ENCODE results near the gene LMNTD1.
"Not testable (repeated sequence)": the region's sequence is repeated elsewhere in the genome, so short reads cannot be mapped to it uniquely, and the experiment has no call there.

Gene LMNTD1

GRCh38 chr12:25496098-25496587 is 56.9 kb downstream of the LMNTD1 start:
- H3K27me3 ChIP-seq (ENCODE audit: control insufficient read depth in 5 of 5, insufficient read depth in 4 of 5, low read length in 5 of 5): no peaks in the 10 kb centered on the region
- no peak overlapping the region for H3K4me3 ChIP-seq (ENCODE audit: low read depth in 1 of 5, low read length in 5 of 5)
- H3K4me1 ChIP-seq (ENCODE audit: control insufficient read depth in 5 of 5, insufficient read depth in 5 of 5, low read length in 5 of 5): peaks cover 0 to 12% (median 7%) of the 10 kb centered on the region in 5 donors
- H3K27ac ChIP-seq (ENCODE audit: low read depth, low read length): no peak overlapping the region
- H3K9me3 ChIP-seq (ENCODE audit: control insufficient read depth in 5 of 5, low read length in 5 of 5): peaks cover 0 to 6% (median 2%) of the 10 kb centered on the region in 5 donors
- H3K36me3 ChIP-seq (ENCODE audit: control insufficient read depth in 5 of 5, insufficient read depth in 5 of 5, low read length in 5 of 5): no peaks in the 10 kb centered on the region
- no peak overlapping the region for H3K9ac ChIP-seq (ENCODE audit: low read length in 5 of 5)

- Histone ChIP-seq H3K36me3 (ENCODE audit: control insufficient read depth in 5 of 5, insufficient read depth in 5 of 5, low read length in 5 of 5) (no peaks in the 10 kb centered on the region), H3K9ac (ENCODE audit: low read length in 5 of 5) (no peak overlapping the region), H3K27me3 (ENCODE audit: control insufficient read depth in 5 of 5, insufficient read depth in 4 of 5, low read length in 5 of 5) (no peaks in the 10 kb centered on the region), H3K4me1 (ENCODE audit: control insufficient read depth in 5 of 5, insufficient read depth in 5 of 5, low read length in 5 of 5) (peaks cover 0 to 12% (median 7%) of the 10 kb centered on the region in 5 donors), H3K9me3 (ENCODE audit: control insufficient read depth in 5 of 5, low read length in 5 of 5) (peaks cover 0 to 6% (median 2%) of the 10 kb centered on the region in 5 donors), H3K27ac (ENCODE audit: low read depth, low read length) (no peak overlapping the region), H3K4me3 (ENCODE audit: low read depth in 1 of 5, low read length in 5 of 5) (no peak overlapping the region)
Measured at GRCh38 chr12:25495331-25496097, 57.6 kb downstream of the LMNTD1 start.

- Histone ChIP-seq H3K9ac (ENCODE audit: low read length in 5 of 5) (no peak overlapping the region), H3K27ac (ENCODE audit: low read depth, low read length) (no peak overlapping the region), H3K36me3 (ENCODE audit: control insufficient read depth in 5 of 5, insufficient read depth in 5 of 5, low read length in 5 of 5) (no peaks in the 10 kb centered on the region), H3K27me3 (ENCODE audit: control insufficient read depth in 5 of 5, insufficient read depth in 4 of 5, low read length in 5 of 5) (no peaks in the 10 kb centered on the region), H3K9me3 (ENCODE audit: control insufficient read depth in 5 of 5, low read length in 5 of 5) (peaks cover 0 to 6% (median 2%) of the 10 kb centered on the region in 5 donors), H3K4me3 (ENCODE audit: low read depth in 1 of 5, low read length in 5 of 5) (no peak overlapping the region), H3K4me1 (ENCODE audit: control insufficient read depth in 5 of 5, insufficient read depth in 5 of 5, low read length in 5 of 5) (peaks cover 0 to 12% (median 7%) of the 10 kb centered on the region in 5 donors)
Measured at GRCh38 chr12:25494926-25495325, 58.2 kb downstream of the LMNTD1 start.

- Histone ChIP-seq H3K4me1 (ENCODE audit: control insufficient read depth in 5 of 5, insufficient read depth in 5 of 5, low read length in 5 of 5) (peaks cover 0 to 12% (median 7%) of the 10 kb centered on the region in 5 donors), H3K27me3 (ENCODE audit: control insufficient read depth in 5 of 5, insufficient read depth in 4 of 5, low read length in 5 of 5) (no peaks in the 10 kb centered on the region), H3K27ac (ENCODE audit: low read depth, low read length) (no peak overlapping the region), H3K9me3 (ENCODE audit: control insufficient read depth in 5 of 5, low read length in 5 of 5) (peaks cover 0 to 5% (median under 1%) of the 10 kb centered on the region in 5 donors), H3K36me3 (ENCODE audit: control insufficient read depth in 5 of 5, insufficient read depth in 5 of 5, low read length in 5 of 5) (no peaks in the 10 kb centered on the region), H3K9ac (ENCODE audit: low read length in 5 of 5) (no peak overlapping the region), H3K4me3 (ENCODE audit: low read depth in 1 of 5, low read length in 5 of 5) (no peak overlapping the region)
Measured at GRCh38 chr12:25493682-25494081, 59.4 kb downstream of the LMNTD1 start.

- Histone ChIP-seq H3K27ac (ENCODE audit: low read depth, low read length) (no peak overlapping the region), H3K27me3 (ENCODE audit: control insufficient read depth in 5 of 5, insufficient read depth in 4 of 5, low read length in 5 of 5) (no peaks in the 10 kb centered on the region), H3K9me3 (ENCODE audit: control insufficient read depth in 5 of 5, low read length in 5 of 5) (no peaks in the 10 kb centered on the region), H3K9ac (ENCODE audit: low read length in 5 of 5) (no peak overlapping the region), H3K4me3 (ENCODE audit: low read depth in 1 of 5, low read length in 5 of 5) (no peak overlapping the region), H3K36me3 (ENCODE audit: control insufficient read depth in 5 of 5, insufficient read depth in 5 of 5, low read length in 5 of 5) (no peaks in the 10 kb centered on the region), H3K4me1 (ENCODE audit: control insufficient read depth in 5 of 5, insufficient read depth in 5 of 5, low read length in 5 of 5) (peaks cover 0 to 12% (median 7%) of the 10 kb centered on the region in 5 donors)
Measured at GRCh38 chr12:25491396-25492325, 61.4 kb downstream of the LMNTD1 start.

- H3K4me3 ChIP-seq (ENCODE audit: low read depth in 1 of 5, low read length in 5 of 5); H3K9me3 ChIP-seq (ENCODE audit: control insufficient read depth in 5 of 5, low read length in 5 of 5); H3K27ac ChIP-seq (ENCODE audit: low read depth, low read length); H3K9ac ChIP-seq (ENCODE audit: low read length in 5 of 5); H3K27me3 ChIP-seq (ENCODE audit: control insufficient read depth in 5 of 5, insufficient read depth in 4 of 5, low read length in 5 of 5); H3K4me1 ChIP-seq (ENCODE audit: control insufficient read depth in 5 of 5, insufficient read depth in 5 of 5, low read length in 5 of 5); H3K36me3 ChIP-seq (ENCODE audit: control insufficient read depth in 5 of 5, insufficient read depth in 5 of 5, low read length in 5 of 5): not testable (repeated sequence)
Measured at GRCh38 chr12:25488956-25489870, 63.9 kb downstream of the LMNTD1 start.

GRCh38 chr12:25482625-25483024 is 70.5 kb downstream of the LMNTD1 start:
- Histone ChIP-seq H3K27ac (ENCODE audit: low read depth, low read length) (no peak overlapping the region), H3K4me1 (ENCODE audit: control insufficient read depth in 5 of 5, insufficient read depth in 5 of 5, low read length in 5 of 5) (no peaks in the 10 kb centered on the region), H3K9me3 (ENCODE audit: control insufficient read depth in 5 of 5, low read length in 5 of 5) (no peaks in the 10 kb centered on the region), H3K27me3 (ENCODE audit: control insufficient read depth in 5 of 5, insufficient read depth in 4 of 5, low read length in 5 of 5) (no peaks in the 10 kb centered on the region), H3K4me3 (ENCODE audit: low read depth in 1 of 5, low read length in 5 of 5) (no peak overlapping the region), H3K36me3 (ENCODE audit: control insufficient read depth in 5 of 5, insufficient read depth in 5 of 5, low read length in 5 of 5) (no peaks in the 10 kb centered on the region), H3K9ac (ENCODE audit: low read length in 5 of 5) (no peak overlapping the region)

- Histone ChIP-seq H3K36me3 (ENCODE audit: control insufficient read depth in 5 of 5, insufficient read depth in 5 of 5, low read length in 5 of 5) (no peaks in the 10 kb centered on the region), H3K4me1 (ENCODE audit: control insufficient read depth in 5 of 5, insufficient read depth in 5 of 5, low read length in 5 of 5) (no peaks in the 10 kb centered on the region), H3K27me3 (ENCODE audit: control insufficient read depth in 5 of 5, insufficient read depth in 4 of 5, low read length in 5 of 5) (no peaks in the 10 kb centered on the region), H3K27ac (ENCODE audit: low read depth, low read length) (no peak overlapping the region), H3K9ac (ENCODE audit: low read length in 5 of 5) (no peak overlapping the region), H3K9me3 (ENCODE audit: control insufficient read depth in 5 of 5, low read length in 5 of 5) (no peaks in the 10 kb centered on the region), H3K4me3 (ENCODE audit: low read depth in 1 of 5, low read length in 5 of 5) (no peak overlapping the region)
Measured at GRCh38 chr12:25480145-25480544, 72.9 kb downstream of the LMNTD1 start.

- Histone ChIP-seq H3K27ac (ENCODE audit: low read depth, low read length) (no peak overlapping the region), H3K27me3 (ENCODE audit: control insufficient read depth in 5 of 5, insufficient read depth in 4 of 5, low read length in 5 of 5) (no peaks in the 10 kb centered on the region), H3K36me3 (ENCODE audit: control insufficient read depth in 5 of 5, insufficient read depth in 5 of 5, low read length in 5 of 5) (no peaks in the 10 kb centered on the region), H3K4me1 (ENCODE audit: control insufficient read depth in 5 of 5, insufficient read depth in 5 of 5, low read length in 5 of 5) (no peaks in the 10 kb centered on the region), H3K9me3 (ENCODE audit: control insufficient read depth in 5 of 5, low read length in 5 of 5) (no peaks in the 10 kb centered on the region), H3K9ac (ENCODE audit: low read length in 5 of 5) (no peak overlapping the region), H3K4me3 (ENCODE audit: low read depth in 1 of 5, low read length in 5 of 5) (no peak overlapping the region)
Measured at GRCh38 chr12:25477217-25477616, 75.9 kb downstream of the LMNTD1 start.
